NCI-H128 (cell line): Measurements from ENCODE around the gene CHRNA10.
"Not testable (repeated sequence)": the region's sequence is repeated elsewhere in the genome, so short reads cannot be mapped to it uniquely, and the experiment has no call there.

ENCODE experiments used
- DNase-seq: peaks from one replicate; lab custom pipeline; 2025; ENCODE audit not compliant: unreplicated experiment; lab: John Stamatoyannopoulos, UW

CHRNA10 gene

DNA sequence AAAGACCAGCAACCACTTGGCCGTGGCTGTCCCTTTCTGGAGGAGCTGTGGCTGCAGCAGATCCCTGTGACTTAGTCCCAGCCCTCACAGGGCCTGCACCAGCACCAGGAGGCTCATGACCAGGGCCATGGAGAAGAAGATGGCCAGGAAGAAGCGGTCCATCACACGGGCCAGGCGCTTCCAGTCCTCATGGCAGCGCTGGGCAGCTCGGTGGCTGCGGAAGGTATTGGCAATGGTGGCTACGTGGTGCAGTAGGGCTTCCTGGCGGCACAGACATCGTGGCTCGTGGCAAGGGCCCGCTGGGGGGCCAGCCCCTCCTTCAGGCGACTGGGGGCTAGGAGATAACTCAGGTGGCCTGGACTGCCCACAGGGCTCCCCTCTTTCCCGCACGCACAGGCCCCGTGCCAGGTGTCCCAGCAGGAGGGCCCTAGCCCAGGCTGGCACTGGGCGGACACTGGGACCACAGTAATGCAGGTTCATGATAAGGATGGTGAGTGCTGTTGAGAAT, 5.1 kb downstream of the CHRNA10 start:
- no peak for DNase-seq

- DNase-seq, result no peak
Measured at GRCh38 chr11:3665336-3666022, 5.7 kb downstream of the CHRNA10 start.

DNA sequence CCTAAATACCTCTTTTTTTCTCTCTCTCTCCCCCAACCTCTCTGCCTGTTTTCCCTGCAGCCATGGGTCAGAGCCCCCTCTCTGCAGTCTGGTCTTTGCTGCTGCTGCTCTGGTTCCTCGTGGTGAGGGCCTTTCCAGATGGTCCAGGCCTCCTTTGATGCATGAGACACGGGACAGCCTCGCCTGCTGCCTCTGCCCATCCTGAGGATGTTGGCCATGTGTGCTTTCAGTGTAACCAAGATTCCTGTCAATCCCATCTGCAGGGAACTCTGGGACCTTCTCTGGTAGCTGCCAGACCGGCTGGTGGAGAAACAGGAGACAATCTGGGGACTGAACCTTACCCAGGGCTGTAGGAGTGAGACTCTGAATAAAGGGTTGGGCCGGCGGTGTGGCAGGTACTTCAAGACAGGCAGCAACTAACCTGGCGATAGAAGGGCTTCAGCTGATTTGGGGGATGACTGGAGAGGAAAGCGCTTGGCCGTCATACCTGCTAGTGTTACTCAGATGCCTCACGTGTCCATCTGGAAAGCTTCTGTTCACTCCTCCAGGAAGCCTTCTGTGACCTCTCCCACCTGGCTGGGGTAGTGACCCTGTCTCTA, 7.1 kb downstream of the CHRNA10 start:
- no peak for DNase-seq

- no peak for DNase-seq
Measured at GRCh38 chr11:3662856-3663255, 8.3 kb downstream of the CHRNA10 start.

- DNase-seq, result no peak
Measured at GRCh38 chr11:3660960-3661359, 10.2 kb downstream of the CHRNA10 start.

DNA sequence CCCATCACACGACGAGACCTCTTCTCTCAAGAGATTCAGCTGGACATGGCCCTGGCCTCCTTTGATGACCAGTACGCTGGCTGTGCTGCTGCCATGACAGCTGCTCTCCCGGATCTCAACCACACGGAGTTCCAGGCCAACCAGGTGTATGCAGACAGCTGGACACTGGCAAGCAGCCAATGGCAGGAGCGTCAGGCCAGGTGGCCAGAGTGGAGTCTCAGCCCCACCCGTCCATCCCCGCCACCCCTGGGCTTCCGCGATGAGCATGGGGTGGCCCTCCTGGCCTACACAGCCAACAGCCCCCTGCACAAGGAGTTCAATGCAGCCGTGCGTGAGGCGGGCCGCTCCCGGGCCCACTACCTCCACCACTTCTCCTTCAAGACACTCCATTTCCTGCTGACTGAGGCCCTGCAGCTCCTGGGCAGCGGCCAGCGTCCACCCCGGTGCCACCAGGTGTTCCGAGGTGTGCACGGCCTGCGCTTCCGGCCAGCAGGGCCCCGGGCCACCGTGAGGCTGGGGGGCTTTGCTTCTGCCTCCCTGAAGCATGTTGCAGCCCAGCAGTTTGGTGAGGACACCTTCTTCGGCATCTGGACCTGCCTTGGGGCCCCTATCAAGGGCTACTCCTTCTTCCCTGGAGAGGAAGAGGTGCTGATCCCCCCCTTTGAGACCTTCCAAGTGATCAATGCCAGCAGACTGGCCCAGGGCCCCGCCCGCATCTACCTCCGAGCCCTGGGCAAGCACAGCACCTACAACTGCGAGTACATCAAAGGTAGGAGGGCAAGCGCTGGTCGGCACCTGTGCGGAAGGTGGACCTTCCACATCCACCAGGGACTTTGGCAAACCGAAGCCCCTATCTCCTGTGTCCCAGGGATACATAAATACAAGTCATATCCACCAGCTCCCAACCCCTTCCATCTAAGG, 11.3 kb downstream of the CHRNA10 start:
- no peak for DNase-seq

- no peak for DNase-seq
Measured at GRCh38 chr11:3658252-3658651, 12.9 kb downstream of the CHRNA10 start.

- DNase-seq, result not testable (repeated sequence)
Measured at GRCh38 chr11:3657331-3657730, 13.9 kb downstream of the CHRNA10 start.

DNA sequence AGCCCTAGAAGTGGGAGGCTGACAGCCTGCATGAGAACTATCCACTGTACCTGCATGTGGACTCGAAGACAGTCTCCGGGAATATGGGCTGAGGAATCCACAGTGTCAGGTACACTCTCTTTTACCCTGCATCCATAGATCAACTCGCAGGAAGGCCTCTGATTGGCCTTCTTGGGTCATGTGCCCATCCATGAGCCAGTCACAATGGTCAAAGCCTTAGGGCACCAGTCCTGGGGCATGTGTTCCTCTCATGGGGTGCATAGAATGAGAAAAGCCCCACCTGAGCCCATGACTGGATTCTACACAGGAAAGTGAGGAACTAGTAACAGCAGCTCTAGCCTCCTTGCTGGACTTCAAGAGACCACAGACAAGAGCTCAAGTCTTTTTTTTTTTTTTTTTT, 15.6 kb downstream of the CHRNA10 start:
- DNase-seq, result no peak

DNA sequence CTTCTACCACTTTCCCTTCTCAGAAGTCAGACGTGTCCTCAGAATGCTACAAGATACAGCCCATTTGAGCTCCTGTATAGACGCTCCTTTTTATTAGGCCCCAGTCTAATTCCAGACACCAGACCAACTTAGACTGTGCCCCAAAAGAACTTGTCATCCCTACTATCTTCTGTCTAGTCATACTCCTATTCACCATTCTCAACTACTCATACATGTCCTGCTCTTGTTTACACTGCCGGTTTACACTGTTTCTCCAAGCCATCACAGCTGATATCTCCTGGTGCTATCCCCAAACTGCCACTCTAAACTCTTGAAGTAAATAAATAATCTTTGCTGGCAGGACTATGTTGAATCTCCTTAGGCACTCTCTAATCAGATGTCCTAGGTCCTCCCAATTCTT, 18.7 kb downstream of the CHRNA10 start:
- not testable (repeated sequence) for DNase-seq

- DNase-seq, result not testable (repeated sequence)
Measured at GRCh38 chr11:3649374-3649773, 21.8 kb downstream of the CHRNA10 start.

- DNase-seq, result not testable (repeated sequence)
Measured at GRCh38 chr11:3648843-3649242, 22.3 kb downstream of the CHRNA10 start.

DNA sequence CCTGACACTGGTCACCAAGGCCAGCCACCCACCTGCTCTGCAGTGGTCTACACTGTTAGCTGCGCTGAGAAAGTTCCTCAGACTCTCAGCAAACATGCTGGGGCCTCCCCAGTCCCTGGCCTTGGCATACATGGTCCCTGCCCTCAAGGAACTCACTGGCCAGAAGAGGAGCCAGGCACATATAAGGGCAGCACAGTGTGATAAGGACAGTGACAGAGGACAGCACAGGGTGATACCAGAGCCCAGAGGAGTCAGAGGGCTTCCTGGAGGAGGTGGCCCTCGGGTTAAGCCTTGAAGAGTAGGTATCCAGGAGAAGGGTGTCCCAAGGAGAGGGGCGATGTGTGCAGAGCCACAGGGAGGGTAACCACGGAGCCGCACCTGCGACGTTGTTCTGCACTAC, 25.6 kb downstream of the CHRNA10 start:
- DNase-seq, result no peak

GRCh38 chr11:3644817-3645235, 26.4 kb downstream of the CHRNA10 start, which contains the start of gene ART1:
TSS of gene ART1 (plus strand) at chr11:3645128. CDS start at chr11:3659214, 14,086 bp downstream.
- no peak for DNase-seq

DNA sequence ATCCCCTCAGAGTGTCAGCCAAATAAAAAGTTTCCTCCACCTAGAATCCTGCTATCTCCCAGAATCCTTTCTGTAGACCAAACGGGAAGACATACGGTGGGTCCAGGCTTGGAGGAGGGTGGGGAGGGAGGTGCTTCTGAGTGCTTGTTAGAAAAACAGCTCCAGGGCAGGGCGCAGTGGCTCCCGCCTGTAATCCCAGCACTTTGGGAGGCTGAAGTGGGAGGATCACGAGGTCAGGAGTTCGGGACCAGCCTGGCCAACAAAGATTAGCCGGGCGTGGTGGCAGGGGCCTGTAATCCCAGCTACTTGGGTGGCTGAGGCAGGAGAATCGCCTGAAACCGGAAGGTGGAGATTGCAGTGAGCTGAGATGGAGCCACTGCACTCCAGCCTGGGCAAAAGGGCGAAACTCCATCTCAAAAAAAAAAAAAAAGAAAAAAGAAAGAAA, 28.1 kb downstream of the CHRNA10 start:
- not testable (repeated sequence) for DNase-seq

GRCh38 chr11:3642071-3642951, 28.9 kb downstream of the CHRNA10 start:
- peak; percentile 62 for DNase-seq

DNA sequence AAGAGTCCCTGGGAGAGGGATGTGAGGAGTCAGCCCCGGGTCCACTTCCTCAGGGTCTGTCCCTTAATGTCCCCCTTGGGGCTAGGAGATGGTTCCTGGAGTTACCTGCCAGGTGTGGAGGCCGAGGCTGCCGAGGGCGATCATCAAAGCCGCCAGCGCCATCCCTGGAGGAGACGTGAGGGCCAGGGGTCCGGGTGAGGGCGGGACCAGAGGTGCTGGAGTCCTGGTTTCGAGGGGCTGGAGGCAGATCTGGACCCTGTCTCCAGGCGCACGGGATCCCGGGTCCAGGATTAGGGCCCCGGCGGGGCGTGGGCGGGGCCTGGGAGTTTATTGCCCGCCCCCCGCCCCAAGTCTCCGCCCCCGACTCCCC, 29.5 kb downstream of the CHRNA10 start, which contains the start of gene ART5:
TSS of gene ART5 (minus strand) at position 292 of the 370 bp plus-strand sequence. CDS start at position 162, 130 bp downstream.
- DNase-seq, result no peak

- no peak for DNase-seq
Measured at GRCh38 chr11:3641191-3641590, 30.0 kb downstream of the CHRNA10 start.

GRCh38 chr11:3639841-3640240, 31.3 kb downstream of the CHRNA10 start:
- DNase-seq, result no peak

GRCh38 chr11:3638513-3638912, 32.7 kb downstream of the CHRNA10 start:
- no peak for DNase-seq
